DMS79 (cell line): ENCODE measurements around the gene FRYL.
"Not testable (repeated sequence)": the region's sequence is repeated elsewhere in the genome, so short reads cannot be mapped to it uniquely, and the experiment has no call there.

Experiments
- DNase-seq: peaks from one replicate; lab custom pipeline; 2025; lab: John Stamatoyannopoulos, UW

The FRYL gene

GRCh38 chr4:48489683-48490011 lies 290.4 kb downstream of the FRYL start:
- no peak for DNase-seq

DNA sequence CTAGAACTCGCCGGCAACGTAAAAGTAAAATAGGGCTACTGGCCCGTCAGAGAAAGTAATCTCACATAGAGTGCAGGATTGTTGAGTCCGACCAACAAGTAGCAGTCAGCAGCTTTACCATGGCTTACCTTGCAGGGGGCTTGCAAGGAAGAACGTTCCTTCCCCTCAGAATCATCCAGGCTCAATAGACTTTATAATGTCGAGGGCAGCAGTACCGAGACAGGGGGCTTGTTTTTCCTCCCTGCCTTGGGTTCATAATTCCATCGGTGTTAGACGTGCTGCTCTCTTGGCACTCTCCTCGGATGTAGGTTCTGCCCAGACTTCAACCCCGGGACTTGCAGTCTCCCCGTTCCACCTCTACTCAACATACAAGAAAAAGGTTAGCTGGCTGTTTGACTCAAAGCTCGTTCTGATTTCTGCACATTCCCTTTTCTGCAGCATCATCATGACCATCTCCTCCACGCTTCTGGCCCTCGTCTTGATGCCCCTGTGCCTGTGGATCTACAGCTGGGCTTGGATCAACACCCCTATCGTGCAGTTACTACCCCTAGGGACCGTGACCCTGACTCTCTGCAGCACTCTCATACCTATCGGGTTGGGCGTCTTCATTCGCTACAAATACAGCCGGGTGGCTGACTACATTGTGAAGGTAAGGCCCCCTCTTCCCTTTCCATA lies 295.4 kb downstream of the FRYL start:
- DNase-seq: peak; percentile 6

DNA sequence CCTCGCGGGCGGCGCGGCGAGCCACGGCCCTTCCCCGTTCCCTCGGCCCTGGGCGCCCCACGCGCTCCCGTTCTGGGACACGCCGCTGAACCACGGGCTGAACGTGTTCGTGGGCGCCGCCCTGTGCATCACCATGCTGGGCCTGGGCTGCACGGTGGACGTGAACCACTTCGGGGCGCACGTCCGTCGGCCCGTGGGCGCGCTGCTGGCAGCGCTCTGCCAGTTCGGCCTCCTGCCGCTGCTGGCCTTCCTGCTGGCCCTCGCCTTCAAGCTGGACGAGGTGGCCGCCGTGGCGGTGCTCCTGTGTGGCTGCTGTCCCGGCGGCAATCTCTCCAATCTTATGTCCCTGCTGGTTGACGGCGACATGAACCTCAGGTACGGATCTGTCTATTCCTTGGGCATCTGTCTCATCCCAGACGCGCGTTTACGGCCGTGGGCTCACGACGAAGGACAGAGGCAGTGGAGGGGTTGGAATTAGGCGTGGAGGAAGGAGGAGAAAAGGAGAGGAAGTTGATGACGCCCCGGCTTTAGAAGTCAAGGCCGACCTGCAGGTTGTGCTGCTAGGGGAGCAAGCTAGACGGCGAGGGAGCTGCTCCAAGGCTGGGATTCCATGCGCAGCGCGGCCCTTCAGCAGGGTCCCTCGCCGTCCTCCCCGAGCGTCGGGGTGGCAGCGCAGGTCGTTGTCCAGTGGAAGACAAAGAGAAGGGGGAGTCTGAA lies 296.1 kb downstream of the FRYL start:
- DNase-seq: peak; percentile 9

- peak; percentile 70 for DNase-seq
Measured at GRCh38 chr4:48483006-48483776, 296.9 kb downstream of the FRYL start, which contains the start of gene SLC10A4. Gene SLC10A4 (plus strand): TSS chr4:48483343. CDS start chr4:48483562, 219 bp downstream.

DNA sequence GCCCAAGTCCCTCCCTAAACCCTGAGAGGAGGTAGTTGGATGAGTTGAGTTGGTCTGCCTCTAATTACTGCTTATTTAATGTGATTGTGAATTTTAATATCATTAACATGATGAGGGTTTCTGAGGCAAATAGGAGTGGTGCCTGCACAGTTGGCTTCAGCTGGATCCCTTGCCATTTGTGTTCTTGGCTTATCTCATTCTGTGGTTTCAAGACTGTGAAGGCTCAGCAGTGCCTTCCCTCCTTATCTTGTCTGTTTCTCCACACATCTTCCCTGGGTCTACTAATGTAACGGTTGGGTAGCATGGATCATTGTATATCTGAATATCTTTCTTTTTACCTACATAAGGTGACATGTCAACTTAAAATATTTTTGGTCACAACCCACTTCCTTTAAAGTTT lies 298.5 kb downstream of the FRYL start:
- no peak for DNase-seq

DNA sequence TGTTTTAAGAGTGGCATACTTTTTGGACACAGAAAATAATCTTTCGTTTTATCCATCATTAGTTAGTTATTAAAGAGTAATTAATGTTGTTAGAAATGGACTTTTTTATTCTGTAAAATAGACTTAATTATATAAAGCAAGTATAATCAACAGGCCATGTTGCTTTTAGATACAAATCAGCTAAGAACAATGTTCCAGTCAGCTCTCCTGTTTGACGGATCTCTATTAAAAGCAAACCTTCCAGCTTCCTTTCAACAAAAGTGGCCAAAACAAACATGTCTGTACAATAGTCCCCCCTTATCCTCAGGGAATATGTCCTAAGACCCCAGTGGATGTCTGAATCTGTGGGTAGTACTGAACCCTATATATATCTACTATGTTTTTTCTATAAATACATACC lies 301.8 kb downstream of the FRYL start:
- DNase-seq: no peak

- no peak for DNase-seq
Measured at GRCh38 chr4:48475770-48476169, 304.3 kb downstream of the FRYL start.

- DNase-seq: peak; percentile 59
Measured at GRCh38 chr4:48472794-48473193, 307.3 kb downstream of the FRYL start.

DNA sequence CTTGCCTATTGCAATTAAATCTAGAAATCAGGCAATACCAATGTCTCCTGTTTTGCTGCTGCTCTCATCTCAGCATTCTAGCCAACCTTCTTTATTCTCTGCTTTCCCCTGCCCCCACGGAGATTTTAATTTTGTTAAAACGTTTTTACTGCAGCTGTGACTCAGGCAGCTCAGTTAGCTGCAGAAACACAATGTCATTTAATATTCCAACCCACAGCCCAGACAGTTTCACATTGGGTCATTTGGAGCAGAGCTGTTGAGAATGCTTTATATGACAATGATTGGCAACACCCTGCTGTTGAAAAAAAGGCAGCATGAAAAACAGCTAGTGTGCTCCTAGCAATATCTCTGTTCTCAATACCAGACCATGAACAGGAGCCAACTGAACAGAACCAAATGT lies 309.5 kb downstream of the FRYL start:
- DNase-seq: no peak

GRCh38 chr4:48470137-48470536 lies 309.9 kb downstream of the FRYL start:
- DNase-seq: no peak

DNA sequence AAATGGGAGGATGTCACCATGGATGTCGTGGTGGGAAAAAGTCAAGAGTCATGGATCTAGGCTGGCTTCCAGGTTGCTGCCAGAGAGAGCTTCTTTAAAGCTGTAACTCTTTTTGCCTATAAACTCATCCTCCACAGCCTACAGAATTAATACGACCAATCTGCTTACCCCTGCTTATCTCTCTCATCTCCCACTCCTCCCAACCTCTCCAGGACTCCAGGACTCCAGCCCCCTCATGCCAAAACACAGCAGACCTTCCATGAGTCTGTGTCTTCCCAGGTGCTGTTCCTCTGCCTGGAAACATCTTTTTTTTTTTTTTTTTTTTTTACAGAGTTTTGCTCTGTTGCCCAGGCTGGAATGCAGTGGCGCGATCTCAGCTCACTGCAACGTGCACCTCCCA lies 312.2 kb downstream of the FRYL start:
- no peak for DNase-seq

- no peak for DNase-seq
Measured at GRCh38 chr4:48467442-48467841, 312.6 kb downstream of the FRYL start.

DNA sequence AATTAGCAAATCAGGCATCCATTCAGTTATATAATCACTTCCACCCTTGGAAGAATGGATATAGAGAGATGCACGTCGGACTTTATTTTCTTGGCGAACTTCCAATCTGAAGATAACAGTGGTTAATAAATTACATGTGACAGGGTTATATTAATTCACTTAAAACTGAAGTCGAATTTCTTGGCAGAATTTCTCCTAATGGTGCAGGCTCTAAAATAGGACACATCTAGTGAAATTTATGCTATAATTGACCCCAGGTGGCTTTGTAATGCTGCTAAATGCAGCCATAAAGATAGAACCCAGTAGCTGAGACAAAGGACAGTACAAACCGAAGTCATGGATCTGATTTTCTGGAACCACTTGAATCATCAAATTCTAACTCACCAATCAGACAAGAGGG lies 317.7 kb downstream of the FRYL start:
- DNase-seq: no peak

DNA sequence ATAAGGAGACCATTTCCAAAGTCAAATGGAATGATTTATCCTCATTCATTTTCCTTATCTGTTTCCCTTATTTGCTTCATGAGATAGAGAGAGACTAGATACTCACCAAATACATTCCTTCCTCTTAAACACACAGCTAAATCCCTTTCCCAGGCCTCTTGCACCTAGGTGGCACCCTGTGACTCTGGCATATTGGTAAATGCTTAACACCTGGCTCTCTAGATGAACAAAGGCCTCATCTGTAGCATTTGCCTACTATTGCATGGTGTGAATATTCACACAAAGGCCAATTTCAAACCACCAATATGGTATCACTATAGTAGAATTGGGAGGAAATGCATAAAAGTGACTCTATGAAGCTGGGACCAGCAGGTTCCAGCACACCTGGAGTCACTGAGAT lies 319.1 kb downstream of the FRYL start:
- no peak for DNase-seq

DNA sequence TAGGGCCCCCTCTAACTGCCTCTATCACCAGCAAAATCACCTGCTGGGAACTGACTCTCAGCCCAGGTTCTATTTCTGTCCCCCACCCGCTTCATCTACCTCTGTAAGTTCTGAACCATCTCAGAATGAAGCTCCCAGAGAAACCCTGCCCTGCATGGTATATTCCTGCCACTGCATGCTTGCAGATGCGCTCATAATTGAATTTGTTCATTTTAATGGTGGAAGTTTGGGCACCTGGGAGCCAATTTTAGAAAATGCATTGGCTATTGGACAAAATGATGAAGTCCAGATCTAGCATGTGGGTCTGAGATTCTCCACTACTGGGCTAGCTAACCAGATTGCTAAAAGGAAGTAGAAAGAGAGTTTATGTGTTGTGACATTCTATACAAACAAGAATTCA lies 325.5 kb downstream of the FRYL start:
- DNase-seq: no peak

DNA sequence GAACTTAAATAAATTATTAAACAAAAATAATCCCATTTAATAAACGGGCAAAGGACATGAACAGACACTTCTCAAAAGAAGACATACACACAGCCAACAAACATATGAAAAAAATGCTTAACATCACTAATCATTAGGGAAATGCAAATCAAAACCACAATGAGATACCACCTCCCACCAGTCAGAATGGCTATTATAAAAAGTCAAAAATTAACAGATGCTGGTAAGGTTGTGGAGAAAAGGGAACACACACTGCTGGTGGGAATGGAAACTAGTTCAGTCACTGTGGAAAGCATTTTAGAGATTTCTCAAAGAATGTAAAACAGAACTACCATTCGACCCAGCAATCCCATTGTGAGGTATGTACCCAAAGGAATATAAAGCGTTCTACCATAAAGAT lies 328.4 kb downstream of the FRYL start:
- not testable (repeated sequence) for DNase-seq

DNA sequence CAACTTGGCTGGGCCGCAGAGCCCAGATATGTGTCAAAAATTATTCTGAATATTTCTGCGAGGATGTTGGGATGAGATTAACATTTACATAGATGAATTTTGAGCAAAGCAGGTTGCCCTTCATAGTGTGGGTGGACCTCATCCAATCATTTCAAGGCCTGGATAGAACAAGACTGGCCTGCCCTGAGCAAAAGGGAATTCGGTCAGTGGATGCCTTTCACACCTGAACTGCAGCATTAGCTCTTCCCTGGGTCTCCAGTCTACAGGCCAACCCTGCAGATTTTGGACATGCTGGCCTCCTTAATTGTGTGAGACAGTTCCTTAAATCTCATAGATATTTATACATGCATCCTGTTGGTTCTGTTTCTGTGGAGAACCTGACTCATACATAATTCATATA lies 329.3 kb downstream of the FRYL start:
- no peak for DNase-seq

DNA sequence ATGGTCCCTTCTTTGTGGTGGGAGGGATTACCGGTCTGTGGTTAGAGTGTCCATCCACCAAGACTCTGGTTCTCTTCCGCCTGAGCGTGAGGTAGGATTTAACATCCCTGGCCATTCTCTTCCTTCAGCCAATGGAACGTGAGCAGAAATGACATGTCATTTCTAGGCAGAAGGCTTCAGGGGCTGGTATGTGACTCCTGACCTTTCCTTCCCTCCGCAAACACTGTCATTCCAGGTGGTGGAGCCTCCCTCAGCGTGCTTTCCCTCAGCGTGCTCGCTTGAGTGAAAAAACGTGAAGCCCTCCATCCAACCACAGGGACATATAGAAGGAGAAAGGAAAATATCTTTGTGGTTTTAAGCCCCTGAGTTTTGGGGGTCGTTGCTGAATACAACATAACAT lies 330.9 kb downstream of the FRYL start:
- DNase-seq: no peak
